Stimulated activated CD4-positive, alpha-beta T cell treated with anti-CD3 and anti-CD28 coated beads, Interleukin-1b, Interleukin-23, amount 100 ng/mL, for 4 hours (primary cell): Measurements from ENCODE around the gene DLG5.

ENCODE experiments used
- DNase-seq, 2 donors: peaks; one replicate each; pipeline ENCODE4 v3.0.0-alpha.2; 2020; ENCODE audit warnings: low read depth in 2 of 2

The DLG5 gene

GRCh38 chr10:77867124-77867719, 59.3 kb downstream of the DLG5 start:
- no peak for DNase-seq

DNA sequence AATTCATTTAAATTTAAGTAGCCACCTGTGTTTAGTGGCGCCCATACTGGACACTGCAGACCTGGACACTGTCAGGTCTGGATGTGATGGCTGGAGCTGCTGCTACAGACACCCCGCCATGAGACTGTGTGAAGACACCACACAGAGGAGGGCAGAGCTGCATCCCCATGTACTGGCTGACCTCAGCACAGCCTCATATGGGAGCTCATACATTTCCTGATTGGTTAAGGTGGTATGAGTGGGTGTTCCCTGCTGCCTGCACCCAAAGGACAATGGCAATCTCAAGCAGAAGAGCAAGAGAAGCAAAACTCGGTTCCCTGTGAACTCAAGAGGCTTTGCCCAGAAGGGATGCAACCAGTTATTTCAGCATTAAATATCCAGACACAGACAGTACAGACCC, 60.0 kb downstream of the DLG5 start:
- DNase-seq = no peak

DNA sequence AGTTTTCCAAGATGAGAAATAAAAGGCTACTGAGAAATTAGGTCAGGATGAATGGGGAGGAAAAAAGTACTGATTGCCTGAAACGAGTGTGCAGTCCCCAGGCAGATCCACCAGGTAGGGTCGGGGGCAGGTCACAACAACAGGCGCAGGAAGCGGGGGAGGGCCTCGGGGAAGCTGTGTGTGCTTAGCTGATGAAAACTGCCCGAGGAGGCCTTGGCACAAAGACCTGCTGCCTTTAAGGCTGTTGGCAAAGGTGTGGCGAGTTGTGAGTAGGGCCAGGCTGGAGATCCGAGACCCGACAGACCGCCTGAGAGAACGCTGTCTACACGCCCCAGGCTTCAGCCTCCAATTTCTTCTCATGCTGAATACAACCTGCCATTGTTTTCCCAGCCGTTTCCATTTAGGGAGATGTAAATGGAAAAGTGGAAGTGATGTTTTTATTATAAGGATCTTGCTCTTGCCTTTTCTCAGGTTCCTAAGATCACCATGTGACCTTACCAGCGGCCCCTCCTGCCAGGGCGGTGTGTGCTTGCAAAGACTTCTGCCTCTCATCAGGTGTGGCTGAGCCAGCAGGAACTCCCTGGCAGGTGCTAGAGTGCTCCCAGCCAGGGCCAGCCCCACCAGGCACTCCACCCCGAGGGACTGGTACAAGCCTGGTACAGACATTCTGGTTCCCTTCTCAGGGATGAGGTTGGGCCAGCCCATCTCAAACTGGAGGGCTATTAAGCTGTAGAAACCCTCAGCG, 60.8 kb downstream of the DLG5 start:
- no peak for DNase-seq

GRCh38 chr10:77864151-77864851, 62.3 kb downstream of the DLG5 start:
- no peak for DNase-seq

- DNase-seq = no peak
Measured at GRCh38 chr10:77863446-77863845, 63.1 kb downstream of the DLG5 start.

GRCh38 chr10:77862595-77862994, 64.0 kb downstream of the DLG5 start:
- DNase-seq = no peak

DNA sequence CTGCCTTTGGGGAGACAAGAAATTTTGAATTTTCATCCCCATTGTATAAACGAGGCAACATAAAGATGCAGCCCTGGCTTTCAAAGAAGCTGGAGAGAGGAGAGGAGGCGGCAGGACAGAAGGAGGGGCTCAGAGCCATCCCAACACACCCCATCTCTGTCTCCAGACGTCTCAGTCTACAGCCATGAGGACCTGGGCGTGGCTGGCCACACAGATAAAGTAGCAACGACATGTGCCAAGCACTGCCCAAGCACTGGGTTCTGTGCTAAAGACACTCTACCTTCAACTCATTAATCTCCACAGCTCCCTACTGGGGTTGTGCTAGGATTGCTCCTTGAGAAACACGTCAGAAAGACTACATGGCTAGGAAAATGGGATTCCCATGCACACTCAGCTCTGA, 65.2 kb downstream of the DLG5 start:
- no peak for DNase-seq

GRCh38 chr10:77859865-77860282, 66.7 kb downstream of the DLG5 start:
- no peak for DNase-seq

DNA sequence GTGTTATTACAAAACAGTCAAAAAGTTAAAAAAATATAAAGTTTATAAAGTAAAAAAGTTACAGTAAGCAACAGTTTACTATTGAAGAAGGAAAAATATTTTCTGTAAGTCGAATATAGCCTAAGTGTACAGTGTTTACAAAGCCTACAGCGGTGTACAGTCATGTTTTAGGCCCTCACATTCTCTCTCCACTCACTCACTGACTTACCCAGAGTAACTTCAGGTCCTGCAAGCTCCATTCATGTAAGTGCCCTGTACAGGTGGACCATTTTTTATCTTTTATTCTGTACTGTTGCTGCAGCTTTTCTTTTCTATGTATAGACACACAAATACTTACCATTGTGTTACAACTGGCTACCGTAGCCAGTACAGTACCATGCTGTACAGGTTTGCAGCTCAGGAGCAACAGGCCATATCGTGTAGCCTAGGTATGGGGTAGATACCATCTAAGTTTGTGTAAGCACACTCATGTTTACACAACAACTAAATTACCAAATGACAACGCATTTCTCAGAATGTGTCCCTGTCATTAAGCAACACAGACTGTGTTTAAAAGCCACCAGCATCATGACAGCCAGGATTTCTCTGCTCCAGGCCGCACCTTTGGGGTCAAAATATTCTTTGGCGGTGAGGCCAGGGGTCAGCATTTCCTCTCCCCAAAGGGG, 67.2 kb downstream of the DLG5 start:
- DNase-seq = no peak

DNA sequence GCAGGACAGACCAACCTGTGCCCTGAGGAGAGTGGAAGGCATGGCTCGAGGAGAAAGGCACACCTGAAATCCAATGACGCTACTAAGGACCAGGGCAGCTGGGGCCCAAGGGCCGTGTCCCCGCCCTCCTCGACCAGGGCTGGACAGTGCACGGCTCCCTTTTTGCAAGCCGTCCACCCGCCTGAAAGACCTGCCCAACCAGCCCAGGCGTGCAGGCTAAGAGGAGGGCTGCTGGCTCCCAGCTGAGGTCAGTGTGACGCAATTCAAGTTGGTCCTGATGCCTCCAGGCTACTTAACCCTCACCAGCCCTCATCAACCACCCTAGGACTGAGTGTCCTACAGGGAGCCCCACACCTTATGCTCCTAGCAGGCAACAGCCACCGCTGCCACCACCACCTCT, 69.3 kb downstream of the DLG5 start:
- DNase-seq = no peak

DNA sequence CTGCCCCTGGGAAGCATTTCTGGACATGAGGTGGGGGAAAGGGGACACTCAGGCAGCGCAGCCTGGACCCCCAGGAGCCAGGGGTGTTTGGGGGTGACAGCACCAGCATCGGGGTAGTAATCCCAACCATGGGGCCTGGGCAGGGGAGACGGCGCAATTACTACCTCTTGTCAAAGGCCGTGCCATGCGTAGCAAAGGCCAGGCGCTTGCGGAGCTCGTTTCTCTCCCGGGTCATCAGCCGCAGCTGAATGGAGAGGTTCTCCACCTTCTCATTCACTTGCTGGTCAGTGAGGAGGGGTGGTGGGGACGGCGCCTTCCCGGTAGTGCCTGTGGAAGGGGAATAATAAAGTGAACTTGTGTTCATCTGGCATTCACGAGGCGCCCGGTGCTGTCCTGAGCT, 70.0 kb downstream of the DLG5 start:
- DNase-seq = no peak

- DNase-seq = no peak
Measured at GRCh38 chr10:77855404-77856155, 71.0 kb downstream of the DLG5 start.

DNA sequence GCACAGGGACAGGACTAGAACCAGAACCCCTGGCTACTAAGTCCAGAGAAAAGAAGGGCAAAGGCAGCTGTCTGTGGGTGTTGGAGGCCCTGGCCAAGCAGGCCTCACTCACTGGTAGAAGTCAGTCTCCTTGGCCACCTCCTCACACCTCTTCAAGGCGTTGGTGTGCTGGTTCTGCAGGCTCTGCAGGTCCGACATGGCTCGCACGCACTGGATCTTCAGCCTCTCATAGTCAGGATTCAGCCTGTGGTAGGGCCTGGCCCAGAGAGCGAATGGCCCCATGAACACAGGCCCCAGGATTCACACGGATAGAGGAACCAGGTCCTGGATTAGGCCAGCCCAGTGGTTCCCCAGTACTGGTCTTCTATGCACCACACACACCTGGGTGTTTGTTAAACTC, 72.4 kb downstream of the DLG5 start:
- DNase-seq = no peak

DNA sequence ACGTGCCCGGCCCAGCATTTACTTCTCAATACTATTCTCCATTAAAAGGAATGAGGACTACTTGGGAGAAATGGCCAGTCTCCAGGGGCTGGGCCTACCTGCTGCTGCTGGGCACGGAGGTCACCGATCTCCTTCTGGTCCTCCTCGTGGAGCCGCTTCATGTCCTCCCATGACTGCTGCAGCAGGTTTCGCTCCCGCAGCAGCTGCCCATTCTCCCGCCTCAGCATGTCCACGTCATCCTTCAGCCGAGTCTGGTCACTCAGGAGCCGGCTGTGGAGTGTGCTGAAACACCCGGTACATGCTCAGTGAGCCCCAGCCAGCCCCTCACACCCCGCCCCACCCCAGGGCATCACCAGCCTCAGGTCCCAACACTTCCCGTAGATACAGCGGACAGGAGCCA, 73.3 kb downstream of the DLG5 start:
- DNase-seq = no peak

DNA sequence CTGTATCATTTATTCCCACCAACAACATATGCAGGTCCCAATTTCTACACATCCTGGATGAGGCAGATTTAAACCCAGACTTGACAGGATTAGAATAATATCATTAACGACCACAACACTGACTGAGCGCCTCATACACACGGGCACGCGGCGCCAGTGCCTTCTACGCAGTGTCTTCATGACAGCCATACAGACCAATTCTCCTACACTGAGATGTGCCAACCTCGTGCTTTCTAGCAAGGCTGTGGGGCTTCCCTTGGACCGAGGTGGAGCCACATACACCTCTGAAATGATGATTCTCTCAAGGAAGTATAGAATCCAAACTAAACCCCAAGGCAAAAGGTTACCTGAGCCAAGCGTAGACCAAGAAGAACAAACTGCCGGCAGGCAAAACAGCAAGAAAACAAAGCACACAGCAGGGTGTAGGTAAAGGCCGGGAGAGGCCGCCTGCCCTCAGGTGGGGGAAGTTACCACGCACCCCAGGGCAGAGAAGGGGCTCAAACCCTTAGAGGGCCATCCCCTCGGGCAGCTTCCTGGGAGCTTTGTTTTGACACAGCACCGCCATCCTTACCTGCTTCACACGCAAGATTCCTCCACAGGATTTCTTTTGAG, 75.8 kb downstream of the DLG5 start:
- no peak for DNase-seq

DNA sequence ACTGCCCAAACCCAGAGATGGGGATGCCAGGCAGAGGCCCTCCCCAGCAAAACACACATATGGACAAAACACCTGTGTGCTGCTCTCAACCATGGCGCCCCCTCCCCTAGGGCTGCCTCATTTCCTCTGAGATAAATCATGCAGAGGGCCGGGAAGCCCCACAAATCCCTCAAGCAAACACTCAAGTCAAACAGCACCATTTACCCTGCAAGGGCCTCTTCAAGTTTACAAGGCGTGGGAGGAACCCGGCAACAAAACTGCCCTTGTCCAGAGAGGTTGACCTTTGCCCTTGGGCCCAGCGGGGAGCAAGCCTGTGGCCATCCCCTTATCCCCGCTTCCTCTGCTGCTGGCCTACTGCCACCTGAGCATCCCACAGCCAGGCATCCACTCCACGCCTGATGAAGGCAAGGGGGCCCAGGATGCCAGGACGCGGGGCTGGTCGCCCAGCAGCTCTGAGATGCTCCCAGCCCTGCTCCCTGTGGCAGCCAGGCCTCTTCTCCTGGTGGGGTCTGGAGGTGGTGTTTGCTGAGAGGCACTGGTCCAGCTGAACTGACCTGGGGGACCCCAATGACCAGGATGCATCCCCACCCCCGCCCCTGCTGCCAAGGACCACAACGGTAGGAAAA, 77.4 kb downstream of the DLG5 start:
- DNase-seq = no peak

GRCh38 chr10:77846718-77847311, 79.7 kb downstream of the DLG5 start:
- peak; percentile 49 to 58 for DNase-seq

- no peak for DNase-seq
Measured at GRCh38 chr10:77845451-77845850, 81.1 kb downstream of the DLG5 start.

GRCh38 chr10:77844713-77845445, 81.7 kb downstream of the DLG5 start:
- no peak for DNase-seq

DNA sequence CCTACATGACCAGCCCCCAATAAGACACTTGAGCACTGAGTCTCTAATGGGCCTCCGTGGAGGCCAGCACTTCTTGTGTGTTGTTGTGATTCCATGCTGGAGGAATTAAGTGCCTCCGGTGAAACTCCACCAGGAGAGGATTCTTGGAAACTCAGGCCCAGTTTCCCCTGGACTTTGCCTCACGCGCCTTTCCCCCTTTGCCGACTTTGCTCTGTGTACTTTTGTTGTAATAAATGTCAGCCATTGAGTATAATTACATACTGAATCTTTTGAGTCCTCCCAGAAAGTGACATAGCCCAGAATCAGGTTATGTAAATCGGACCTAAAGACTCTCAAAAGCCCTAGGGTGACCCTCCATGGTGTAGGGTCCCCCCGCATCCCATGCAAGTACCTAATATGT, 82.4 kb downstream of the DLG5 start:
- DNase-seq = no peak
